GM18870 (cell line): ENCODE measurements around the gene GDPD4.

Experiments used
- ATAC-seq: cut with Tn5 transposase; IDR thresholded peaks from one replicate; pipeline ENCODE4 v1.9.1; 2021; ENCODE audit warnings: moderate library complexity; ENCODE audit not compliant: unreplicated experiment

Gene GDPD4

DNA sequence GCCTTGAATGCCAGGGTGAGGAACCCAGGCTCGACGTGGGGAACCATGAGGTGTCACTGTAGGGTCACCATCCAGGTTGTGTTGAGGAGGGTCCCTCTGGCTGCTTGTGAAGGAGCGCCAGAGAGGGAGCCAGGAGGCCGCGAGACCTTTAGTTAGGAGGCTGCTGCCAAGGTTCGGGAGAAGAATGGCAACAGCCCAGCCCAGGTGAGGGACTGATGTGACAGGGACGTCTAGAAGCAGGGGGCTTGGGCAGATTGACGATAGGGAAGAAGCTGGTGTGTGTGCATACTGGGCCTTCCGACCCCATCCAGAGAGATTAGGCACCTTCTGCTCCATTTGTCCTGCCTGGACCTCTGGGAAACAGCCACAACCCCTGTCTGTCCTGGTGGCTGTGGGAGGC, 124.5 kb downstream of the GDPD4 start:
- ATAC-seq: no peak

- no peak for ATAC-seq
Observed at GRCh38 chr11:77175869-77176539, 125.5 kb downstream of the GDPD4 start.

DNA sequence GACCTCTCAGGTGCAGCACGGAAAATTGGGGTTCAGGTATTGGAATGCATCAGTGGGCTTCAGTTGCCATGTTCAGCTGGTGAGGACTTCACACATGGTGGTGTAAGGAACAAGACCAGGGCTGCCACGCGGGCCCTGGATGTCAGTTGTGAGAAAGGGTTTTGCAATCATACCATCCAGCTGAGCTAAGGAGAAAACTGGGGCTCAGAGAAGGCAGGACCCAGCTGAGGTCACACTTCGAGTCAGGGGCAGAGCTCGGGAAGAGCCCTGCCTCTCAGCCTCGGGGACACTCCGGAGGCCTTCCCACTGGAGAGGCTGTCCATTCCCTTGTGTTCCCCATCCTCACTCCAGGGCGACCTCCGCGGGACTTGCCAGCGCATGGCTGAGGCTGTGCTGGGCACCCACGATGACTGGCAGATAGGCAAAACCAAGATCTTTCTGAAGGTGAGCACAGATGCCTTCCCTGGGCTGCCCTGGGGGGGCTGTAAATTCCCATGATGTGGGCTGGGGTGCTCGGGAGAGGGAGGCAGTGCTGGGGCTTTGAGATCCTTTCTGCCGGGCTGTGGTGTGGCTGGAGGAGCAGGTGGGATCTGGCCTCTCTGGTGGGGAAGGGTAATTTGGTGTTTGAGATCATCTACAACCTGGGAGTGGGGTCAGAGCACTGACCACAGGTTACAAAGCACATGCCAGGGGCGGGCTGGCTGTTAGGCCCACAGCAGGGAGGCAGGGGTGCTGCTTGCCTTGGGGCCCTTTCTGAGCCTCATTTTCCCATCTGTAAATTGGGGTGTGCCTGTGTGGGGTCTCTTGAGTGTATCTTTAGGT, 126.3 kb downstream of the GDPD4 start:
- ATAC-seq: no peak

DNA sequence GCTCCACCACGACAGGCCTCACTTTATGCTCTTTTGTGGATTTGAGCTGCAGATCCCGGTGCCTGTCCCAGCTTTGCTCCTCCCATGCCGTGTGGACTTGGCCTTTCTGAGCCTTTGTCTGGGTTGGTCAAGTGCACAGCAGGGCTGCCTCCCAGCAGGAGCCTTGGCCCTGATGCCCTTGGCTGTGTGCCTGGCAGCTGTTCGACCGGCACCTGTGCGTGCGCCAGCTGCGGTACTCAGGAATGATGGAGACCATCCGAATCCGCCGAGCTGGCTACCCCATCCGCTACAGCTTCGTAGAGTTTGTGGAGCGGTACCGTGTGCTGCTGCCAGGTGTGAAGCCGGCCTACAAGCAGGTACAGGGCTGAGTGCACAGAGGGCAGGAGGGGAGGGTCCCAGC, 126.9 kb downstream of the GDPD4 start:
- no peak for ATAC-seq

GRCh38 chr11:77173494-77173893, 128.0 kb downstream of the GDPD4 start:
- ATAC-seq: no peak

DNA sequence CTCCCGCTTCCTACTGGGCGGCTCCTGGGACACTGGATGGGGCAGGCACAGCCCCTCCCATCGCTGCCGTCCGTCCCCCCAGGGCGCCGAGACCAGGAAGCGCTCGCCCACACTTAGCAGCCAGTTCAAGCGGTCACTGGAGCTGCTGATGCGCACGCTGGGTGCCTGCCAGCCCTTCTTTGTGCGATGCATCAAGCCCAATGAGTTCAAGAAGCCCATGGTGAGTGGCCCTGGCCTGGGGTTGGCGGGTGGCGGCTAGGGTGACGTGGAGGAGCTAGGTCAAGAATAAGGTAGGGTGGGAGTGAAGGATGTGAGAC, 128.9 kb downstream of the GDPD4 start:
- no peak for ATAC-seq

DNA sequence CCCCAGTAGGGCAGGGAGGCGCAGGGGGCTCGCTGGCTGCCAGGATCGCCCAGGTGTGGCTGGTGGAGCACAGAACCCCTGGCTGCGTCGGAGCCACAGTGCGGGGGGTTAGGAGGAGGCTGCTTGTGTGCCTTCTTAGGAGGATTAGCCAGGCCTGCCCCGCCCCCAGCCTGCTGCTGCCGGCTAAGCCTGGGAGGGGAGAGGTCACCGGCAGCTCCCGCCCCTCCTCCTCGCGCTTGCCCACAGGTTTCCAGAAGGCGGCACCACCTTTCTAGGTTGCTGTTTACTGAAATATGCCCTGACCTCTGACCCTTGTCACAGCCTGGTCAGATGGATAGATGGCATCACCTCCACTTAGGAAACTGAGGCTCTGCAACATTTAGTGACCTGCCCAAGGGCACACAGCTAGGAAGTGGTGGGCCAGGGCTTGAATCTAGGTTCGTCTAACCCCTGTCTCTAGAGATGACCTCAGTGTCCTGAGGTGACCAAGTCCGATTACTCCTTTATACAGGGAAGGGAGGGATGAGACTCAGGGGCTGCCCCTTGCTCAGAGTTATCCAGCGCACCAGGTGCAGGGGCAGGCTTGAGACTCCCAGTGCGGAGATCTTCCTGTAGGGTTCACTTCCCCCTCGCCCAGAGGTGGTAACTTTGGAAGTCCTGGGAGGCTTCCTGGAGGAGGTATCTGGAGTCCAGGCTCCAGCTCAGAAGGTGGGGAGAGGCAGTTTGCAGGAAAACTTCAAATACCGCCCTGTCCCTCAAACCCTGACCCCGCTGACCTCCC, 129.4 kb downstream of the GDPD4 start:
- ATAC-seq: no peak

DNA sequence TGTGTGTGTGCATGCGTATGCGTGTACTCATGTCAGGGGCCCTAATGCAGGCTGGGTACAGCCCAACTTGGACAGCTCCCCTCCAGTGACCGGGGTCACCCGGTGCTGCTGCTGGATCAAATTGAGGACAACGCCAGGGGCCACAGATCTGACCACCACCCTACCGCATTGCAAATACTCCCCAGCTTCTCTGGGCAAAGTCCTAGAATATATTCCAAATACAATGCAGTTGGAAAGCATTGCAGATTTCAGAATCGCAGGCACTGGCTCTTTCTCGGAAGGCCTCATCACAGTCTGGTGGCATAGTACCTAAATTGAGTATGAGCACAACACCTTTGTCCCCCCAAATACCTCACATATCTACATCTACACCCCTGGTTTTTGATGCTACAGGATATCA, 130.2 kb downstream of the GDPD4 start:
- ATAC-seq: no peak

- ATAC-seq: no peak
Observed at GRCh38 chr11:77170107-77170506, 131.4 kb downstream of the GDPD4 start.

- no peak for ATAC-seq
Observed at GRCh38 chr11:77167791-77168190, 133.7 kb downstream of the GDPD4 start.

- no peak for ATAC-seq
Observed at GRCh38 chr11:77167111-77167626, 134.3 kb downstream of the GDPD4 start.
